ENCODE measurements around the gene AGAP1. TPM values are rescaled to one million over a fixed set of nuclear protein-coding genes. Genes with fewer than 3 reads are reported as not detected.

The AGAP1 gene
- total RNA-seq, 1 experiment from 2014 or later: 25.8 TPM

GRCh38 chr2:236001854-236002253, 508.0 kb downstream of the AGAP1 start:
- Mint-ChIP-seq H3K36me3 (ENCODE audit: insufficient read depth in 1 of 3, low read depth in 3 of 3) (peaks cover 0 to 9% (median 6%) of the 10 kb centered on the region in 3 experiments; a peak in 5 of 7 replicates), H3K9me3 (peaks cover 3 to 10% of the 10 kb centered on the region in 2 experiments; a peak in 4 of 5 replicates), H3K4me3 (no peak overlapping the region), H3K4me1 (0 out of 4 replicates have a peak, but pooled peaks cover 2 to 3% of the 10 kb centered on the region in 2 experiments), H3K27me3 (ENCODE audit: low read depth) (no peaks in the 10 kb centered on the region), H3K27ac (no peak overlapping the region)
- WGBS (ENCODE audit: extremely low coverage, insufficient read length, low lambda C conversion rate): no CpG with 5 or more reads among the region's 8 CpGs
- DNase-seq: no peak
- no peak overlapping the region for H2AFZ ChIP-seq (ENCODE audit: low read length)
- H3K79me2 ChIP-seq (ENCODE audit: insufficient read depth, low read length): no peaks in the 10 kb centered on the region
- H3K18ac ChIP-seq (ENCODE audit: insufficient read length, low read depth, low read length): no peak overlapping the region
- no peak overlapping the region for H3K4me2 ChIP-seq (ENCODE audit: insufficient read depth, insufficient read length, low read length)
- H3K79me1 ChIP-seq (ENCODE audit: insufficient read depth, low read depth, low read length, poor library complexity, severe bottlenecking): no peaks in the 10 kb centered on the region
- H3K27ac ChIP-seq (ENCODE audit: insufficient read length, low read depth, low read length): no peak overlapping the region
- H4K91ac ChIP-seq (ENCODE audit: insufficient read length, low read depth, low read length): no peak overlapping the region
- H3K4me1 ChIP-seq (ENCODE audit: insufficient read depth, low read length): no peaks in the 10 kb centered on the region
- no peak overlapping the region for H2BK12ac ChIP-seq (ENCODE audit: insufficient read length, low read depth, low read length)
- H4K20me1 ChIP-seq (ENCODE audit: control insufficient read depth, insufficient read depth, insufficient read length): peaks cover 5% of the 10 kb centered on the region
- H2BK20ac ChIP-seq (ENCODE audit: low read depth, low read length, poor library complexity, severe bottlenecking): no peak overlapping the region
- H3K9me3 ChIP-seq (ENCODE audit: control insufficient read depth, low read depth, low read length): no peaks in the 10 kb centered on the region
- no peaks in the 10 kb centered on the region for H3K23me2 ChIP-seq (ENCODE audit: insufficient read length, low read depth, low read length, poor library complexity, severe bottlenecking)
- no peak overlapping the region for H2BK5ac ChIP-seq (ENCODE audit: insufficient read length, low read length)
- H2BK15ac ChIP-seq (ENCODE audit: low read depth, low read length): no peak overlapping the region
- no peak overlapping the region for H3T11ph ChIP-seq (ENCODE audit: low read length)
- H3K56ac ChIP-seq (ENCODE audit: insufficient read length, low read depth, low read length): no peak overlapping the region
- no peaks in the 10 kb centered on the region for H3K27me3 ChIP-seq (ENCODE audit: insufficient read depth, low read length)
- no peak overlapping the region for H3K9ac ChIP-seq (ENCODE audit: extremely low read depth, insufficient read length, low read length)
- H4K5ac ChIP-seq (ENCODE audit: insufficient read length, low read depth, low read length): no peak overlapping the region
- H2AK5ac ChIP-seq (ENCODE audit: insufficient read length, low read length): no peak overlapping the region
- TF ChIP-seq CTCF (conservative IDR thresholded peaks at IDR 0.05): no peak
- no peak overlapping the region for H3K23ac ChIP-seq (ENCODE audit: insufficient read length, low read depth, low read length)
- H2BK120ac ChIP-seq (ENCODE audit: low read depth, low read length, poor library complexity, severe bottlenecking): no peak overlapping the region
- H3K4ac ChIP-seq (ENCODE audit: low read depth, low read length): no peak overlapping the region
- H4K8ac ChIP-seq (replicated peaks; ENCODE audit: insufficient read length, low read depth, low read length): no peak overlapping the region
- H3K14ac ChIP-seq (ENCODE audit: insufficient read depth, low read length): no peak overlapping the region

Measured in H9 (cell line).